Ovary (tissue), 3 donors: ENCODE results near the gene RASA4.
"Not testable (repeated sequence)": the region's sequence is repeated elsewhere in the genome, so short reads cannot be mapped to it uniquely, and the experiment has no call there.

Source experiments
- EP300 ChIP-seq: sonication (generic); formaldehyde crosslinking; IDR thresholded peaks from one replicate; pipeline ENCODE4 v1.6.1; 2017; ENCODE audit warnings: antibody characterized with exemption
- TF ChIP-seq, protein P1 (sequence below), 3 donors: fragments of 450-650 bp in 2 of 3; fragments of 200-600 bp in 1 of 3; IDR thresholded peaks; one replicate each; pipeline versions ENCODE4 v1.5.1 to v1.8.0; 2016 to 2022; ENCODE audit warnings: antibody characterized with exemption in 3 of 3, mild to moderate bottlenecking in 1 of 3
- donor health status: DM: no; HTN: no; CAD: no.

DNA sequence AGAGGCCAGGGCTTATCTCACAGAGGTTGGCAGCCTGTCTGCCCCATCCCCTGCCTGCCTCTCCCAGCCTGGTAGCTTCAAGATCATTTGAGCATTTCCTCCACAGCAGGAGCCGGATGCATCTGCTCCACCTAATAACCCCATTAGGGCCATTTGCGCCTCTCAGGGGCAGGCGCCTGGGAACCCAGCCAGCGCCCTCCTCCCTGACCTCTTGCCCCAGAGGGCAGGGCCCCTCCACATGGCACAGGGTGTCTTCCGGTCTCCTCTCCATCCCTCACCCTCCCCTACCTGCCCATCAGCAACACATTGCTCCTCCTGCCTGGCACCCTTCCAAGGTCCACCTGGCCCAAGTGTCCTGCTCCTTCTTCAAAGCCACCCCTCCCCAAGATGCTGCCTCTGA, 18.8 kb upstream of the RASA4 start:
- TF ChIP-seq, protein P1, sequence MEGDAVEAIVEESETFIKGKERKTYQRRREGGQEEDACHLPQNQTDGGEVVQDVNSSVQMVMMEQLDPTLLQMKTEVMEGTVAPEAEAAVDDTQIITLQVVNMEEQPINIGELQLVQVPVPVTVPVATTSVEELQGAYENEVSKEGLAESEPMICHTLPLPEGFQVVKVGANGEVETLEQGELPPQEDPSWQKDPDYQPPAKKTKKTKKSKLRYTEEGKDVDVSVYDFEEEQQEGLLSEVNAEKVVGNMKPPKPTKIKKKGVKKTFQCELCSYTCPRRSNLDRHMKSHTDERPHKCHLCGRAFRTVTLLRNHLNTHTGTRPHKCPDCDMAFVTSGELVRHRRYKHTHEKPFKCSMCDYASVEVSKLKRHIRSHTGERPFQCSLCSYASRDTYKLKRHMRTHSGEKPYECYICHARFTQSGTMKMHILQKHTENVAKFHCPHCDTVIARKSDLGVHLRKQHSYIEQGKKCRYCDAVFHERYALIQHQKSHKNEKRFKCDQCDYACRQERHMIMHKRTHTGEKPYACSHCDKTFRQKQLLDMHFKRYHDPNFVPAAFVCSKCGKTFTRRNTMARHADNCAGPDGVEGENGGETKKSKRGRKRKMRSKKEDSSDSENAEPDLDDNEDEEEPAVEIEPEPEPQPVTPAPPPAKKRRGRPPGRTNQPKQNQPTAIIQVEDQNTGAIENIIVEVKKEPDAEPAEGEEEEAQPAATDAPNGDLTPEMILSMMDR (IDR thresholded peaks at IDR 0.05) = not testable (repeated sequence)
- not testable (repeated sequence) for TF ChIP-seq EP300
